K562 (cell line): ENCODE measurements around the gene UTRN. TPM values are rescaled to one million over a fixed set of nuclear protein-coding genes. Genes with fewer than 3 reads are reported as not detected.
A peak's percentile ranks its signal among the peaks of the same experiment; 100 is the strongest.

Experiments used
- ATAC-seq: fragments of 200-7000 bp; cut with Tn5 transposase; 3 replicates; pipeline ENCODE4 v1.9.1; 2020; ENCODE audit warnings: moderate library complexity
- BruUV-seq: library from RNA; stranded (reverse); fragments of 400-500 nt; replicated peaks from 2 replicates; lab custom pipeline; 2021; lab: Mats Ljungman, UMichigan
- CTCF ChIA-PET: fragments of 300-600 bp; formaldehyde crosslinking; extraction: SDS; loops from one replicate; lab custom pipeline; 2021; ENCODE audit warnings: low intra/inter-chr PET ratio; lab: Yijun Ruan, JAX
- POLR2A ChIA-PET: fragments of 300-600, 350-650 bp; sonication (Branson Sonifier 250); formaldehyde crosslinking; extraction: SDS; loops from one replicate; lab custom pipeline; 2021; ENCODE audit warnings: antibody characterized with exemption, inconsistent platforms; lab: Yijun Ruan, JAX
- DNase-seq, 4 experiments: peaks; one replicate each; pipeline versions ENCODE4 v3.0.0 to v3.0.0-alpha.2; 2011 to 2018; ENCODE audit warnings: low spot score in 3 of 4, mixed read lengths in 3 of 4; ENCODE audit errors: extremely low read depth in 1 of 4
- FAIRE-seq: peaks from 2 replicates; lab custom pipeline; 2011; peaks lifted over from hg19 to GRCh38; lab: Jason Lieb, UNC
- H2AFZ ChIP-seq: 2 replicates; pipeline ENCODE4 v1.6.0; 2011; ENCODE audit warnings: low read depth, low read length, control low read depth, inconsistent platforms
- H3K27ac ChIP-seq: fragments of 200-600 bp; 3 replicates; pipeline ENCODE4 v1.8.0; 2011; ENCODE audit warnings: low read depth, mild to moderate bottlenecking, control low read depth, inconsistent platforms, low read length, moderate library complexity, mixed read lengths; ENCODE audit errors: extremely low read depth
- H3K27me3 ChIP-seq, 2 experiments: fragments of 300-600 bp in 1 of 2; 2 replicates in 1 of 2; 3 replicates in 1 of 2; pipeline versions ENCODE4 v1.6.0 to v1.8.0; 2011; ENCODE audit warnings: inconsistent platforms in 2 of 2, low read length in 2 of 2, mild to moderate bottlenecking in 1 of 2, mixed read lengths in 1 of 2, moderate library complexity in 1 of 2; ENCODE audit not compliant: control insufficient read depth in 2 of 2, insufficient read depth in 2 of 2
- H3K36me3 ChIP-seq: fragments of 300-600 bp; 3 replicates; pipeline ENCODE4 v1.8.0; 2011; ENCODE audit warnings: mild to moderate bottlenecking, low read length, inconsistent platforms; ENCODE audit not compliant: control insufficient read depth, insufficient read depth
- H3K4me1 ChIP-seq, 2 experiments: fragments of 200-600 bp in 1 of 2; replicated peaks in 1 of 2; 2 replicates in 1 of 2; 3 replicates in 1 of 2; pipeline versions ENCODE4 v1.5.1 to v1.8.0; 2011; ENCODE audit warnings: inconsistent platforms in 2 of 2, low read length in 2 of 2, mild to moderate bottlenecking in 1 of 2, mixed read lengths in 1 of 2, moderate library complexity in 1 of 2; ENCODE audit not compliant: control insufficient read depth in 2 of 2, insufficient read depth in 2 of 2
- H3K4me2 ChIP-seq: 2 replicates; pipeline ENCODE4 v1.6.1; 2011; ENCODE audit warnings: low read length, control low read depth, inconsistent platforms, mixed read lengths; ENCODE audit not compliant: insufficient read depth
- H3K4me3 ChIP-seq: fragments of 200-600 bp; sonication (generic), shearing (Covaris generic); 2 replicates; pipeline ENCODE4 v1.5.1; 2016; ENCODE audit warnings: control low read depth, inconsistent platforms
- H3K79me2 ChIP-seq: fragments of 200-600 bp; 3 replicates; pipeline ENCODE4 v1.8.0; 2011; ENCODE audit warnings: low read length, inconsistent platforms; ENCODE audit not compliant: control insufficient read depth, insufficient read depth
- H3K9ac ChIP-seq, 2 experiments: 2 replicates each; pipeline versions ENCODE4 v1.6.0 to v1.6.1; 2011; ENCODE audit warnings: low read depth in 2 of 2, low read length in 2 of 2, control low read depth in 1 of 2, inconsistent platforms in 1 of 2, mild to moderate bottlenecking in 1 of 2, mixed read lengths in 1 of 2; ENCODE audit not compliant: insufficient read depth in 1 of 2
- H3K9me1 ChIP-seq: one replicate; pipeline ENCODE4 v1.6.0; 2011; ENCODE audit warnings: inconsistent platforms, mild to moderate bottlenecking, low read length, moderate library complexity; ENCODE audit not compliant: control insufficient read depth, insufficient read depth
- H3K9me3 ChIP-seq: replicated peaks from 2 replicates; pipeline ENCODE4 v1.5.1; 2011; ENCODE audit warnings: low read depth, low read length, inconsistent platforms; ENCODE audit not compliant: control insufficient read depth, insufficient read depth
- H4K20me1 ChIP-seq: replicated peaks from 2 replicates; pipeline ENCODE4 v1.6.1; 2011; ENCODE audit warnings: low read length, inconsistent platforms, mixed read lengths; ENCODE audit not compliant: control insufficient read depth, insufficient read depth
- ASH1L ChIP-seq: fragments of 450-650 bp; IDR thresholded peaks from 2 replicates; pipeline ENCODE4 v1.6.1; 2018; ENCODE audit warnings: borderline replicate concordance, mild to moderate bottlenecking, low read depth; ENCODE audit not compliant: partially characterized antibody
- CBFB ChIP-seq: sonication (generic); formaldehyde crosslinking; IDR thresholded peaks from 2 replicates; pipeline ENCODE4 v1.4.0; 2020; ENCODE audit warnings: mild to moderate bottlenecking, missing genetic modification reagents
- HOXB6 ChIP-seq: fragments of 250-450 bp; sonication (Bioruptor Pico); IDR thresholded peaks from 2 replicates; pipeline ENCODE4 v1.5.1; 2022; ENCODE audit warnings: mild to moderate bottlenecking, borderline replicate concordance
- NFRKB ChIP-seq: fragments of 450-650 bp; IDR thresholded peaks from 2 replicates; pipeline ENCODE4 v1.6.1; 2016; ENCODE audit warnings: low read depth
- PRMT5 ChIP-seq: sonication (generic); formaldehyde crosslinking; IDR thresholded peaks from 2 replicates; pipeline ENCODE4 v1.5.0; 2020; ENCODE audit warnings: missing genetic modification reagents
- PTTG1 ChIP-seq: fragments of 450-650 bp; IDR thresholded peaks from 2 replicates; pipeline ENCODE4 v1.6.1; 2016; ENCODE audit warnings: low read depth, mild to moderate bottlenecking, missing genetic modification characterization, missing compliant biosample characterization
- RBM17 ChIP-seq: fragments of 200-400 bp; formaldehyde crosslinking; IDR thresholded peaks from 2 replicates; pipeline ENCODE4 v1.6.1; 2017; ENCODE audit warnings: low read depth, mild to moderate bottlenecking, low read length, borderline replicate concordance
- RERE ChIP-seq: sonication (generic); formaldehyde crosslinking; IDR thresholded peaks from 2 replicates; pipeline ENCODE4 v1.8.0; 2023; ENCODE audit warnings: missing genetic modification reagents, mild to moderate bottlenecking, borderline replicate concordance
- SIN3B ChIP-seq: fragments of 450-650 bp; IDR thresholded peaks from 2 replicates; pipeline ENCODE4 v1.6.1; 2017; ENCODE audit warnings: low read depth, mild to moderate bottlenecking, moderate library complexity
- ZEB2 ChIP-seq: fragments of 450-650 bp; IDR thresholded peaks from 2 replicates; pipeline ENCODE4 v1.6.1; 2016
- WGBS: fragments of 100-300 bp; shearing (Covaris generic); methylation state at CpG from one replicate; pipeline ENCODE4 v1.1.6; 2016; ENCODE audit warnings: low coverage, mixed read lengths; ENCODE audit not compliant: insufficient coverage; ENCODE audit errors: missing lambda C conversion rate; 5-methylcytosine and 5-hydroxymethylcytosine counted together
- in situ Hi-C: fragments of 300-500 bp; cut with MboI; formaldehyde crosslinking; loops from 4 replicates; pipeline ENCODE4 v1.15.0; 2018; ENCODE audit warnings: inconsistent platforms, mixed read lengths
- intact Hi-C: fragments of 100-400 bp; cut with micrococcal nuclease; formaldehyde crosslinking; loops from 2 replicates; pipeline ENCODE4 v1.14.2; 2022
- polyA plus RNA-seq, 8 experiments: library from polyadenylated mRNA; depleted of rRNA in 4 of 8; stranded (reverse) in 5 of 8; unstranded in 3 of 8; fragments of >200 nt; fragmentation: Nextera tagmentation in 2 of 8; fragmentation: Illumina TruSeq in 1 of 8; extraction: Ambion mirVana in 2 of 8; extraction: Trizol in 1 of 8; gene quantifications; 2 replicates each; pipeline versions ENCODE4 v1.2.1 to v1.2.3, GENCODE V29; 2011 to 2014; ENCODE audit warnings: inconsistent platforms in 1 of 8, missing spikeins in 1 of 8
- total RNA-seq, 7 experiments: library from RNA; depleted of rRNA in 6 of 7; stranded (reverse); fragments of >200 nt in 6 of 7; fragmentation: Illumina TruSeq in 2 of 7; extraction: Trizol in 2 of 7; gene quantifications; 2 replicates each; pipeline versions ENCODE4 v1.2.1 to v1.2.3, GENCODE V29; 2011 to 2021; ENCODE audit warnings: low replicate concordance in 1 of 7
- TF ChIP-seq, protein P1 (sequence below), 2 experiments: fragments of 450-650 bp in 1 of 2; sonication (generic) in 1 of 2; formaldehyde crosslinking in 1 of 2; IDR thresholded peaks in 1 of 2; conservative IDR thresholded peaks in 1 of 2; 2 replicates each; pipeline versions ENCODE4 v1.6.1 to v1.8.1; 2016 to 2023; ENCODE audit warnings: mild to moderate bottlenecking in 2 of 2, moderate library complexity in 2 of 2, inconsistent platforms in 1 of 2, missing genetic modification reagents in 1 of 2
- TF ChIP-seq, protein P2 (sequence below): fragments of 200-800 bp; sonication (Bioruptor generic); IDR thresholded peaks from 2 replicates; pipeline ENCODE4 v1.6.1; 2017; ENCODE audit warnings: missing genetic modification characterization, missing compliant biosample characterization

The UTRN gene
- total and polyA plus RNA-seq, 9 of the 15 experiments (the other 6 are each of a cell fraction or from before 2014, with no cell fraction given), result 0.94 to 22.4 (median 10.0) TPM

DNA sequence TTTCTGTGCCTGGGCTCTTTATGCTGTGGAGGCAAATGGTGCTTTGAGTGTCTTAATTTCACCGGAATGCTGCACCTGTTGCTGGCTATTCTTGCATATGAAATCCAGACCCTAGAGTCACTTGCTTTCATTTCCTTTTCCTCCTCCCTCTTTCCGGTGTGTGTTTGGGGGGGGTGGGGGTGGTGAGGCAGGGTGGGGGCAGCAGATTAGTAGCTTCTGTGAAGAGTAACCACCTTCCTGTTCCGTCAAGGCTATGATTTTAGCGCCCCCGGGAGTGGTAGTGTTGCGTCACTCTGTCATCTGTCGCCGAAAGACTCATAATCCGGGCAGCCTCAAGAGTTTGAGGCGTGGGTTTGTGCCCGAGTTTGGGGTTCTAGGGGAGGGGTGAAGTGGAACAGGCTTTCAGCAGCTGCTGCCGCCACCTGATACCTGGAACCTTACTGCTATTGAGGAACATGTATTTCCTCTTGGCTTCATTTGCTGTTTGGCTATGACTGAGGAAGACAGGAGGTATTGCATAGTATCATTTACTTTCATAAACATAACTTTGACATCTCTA is 49.1 kb downstream of the UTRN start:
- 1% methylated on average over 12 of the region's 12 CpGs for WGBS
- intact Hi-C loops, result no loop called here
- in situ Hi-C loops, result no loop called here
- ATAC-seq (peak; percentile 34; the same call in 2 of the 3 replicates), DNase-seq (peak in 1 of 4 experiments; percentile 48), FAIRE-seq (peak; percentile 26)
- H3K9ac ChIP-seq, result no peak overlapping the region
- H3K9me3 ChIP-seq, result no peaks in the 10 kb centered on the region
- no peaks in the 10 kb centered on the region for H3K79me2 ChIP-seq
- no peaks in the 10 kb centered on the region for H4K20me1 ChIP-seq
- H3K4me2 ChIP-seq, result peak overlapping the region; percentile 35; the same call in 1 of the 2 replicates
- H3K36me3 ChIP-seq, result no peaks in the 10 kb centered on the region
- no peak overlapping the region for H3K27ac ChIP-seq
- H2AFZ ChIP-seq, result no peak overlapping the region
- H3K4me3 ChIP-seq, result no peak overlapping the region
- no peaks in the 10 kb centered on the region for H3K9me1 ChIP-seq
- BruUV-seq, result no TSS peak
- ChIA-PET POLR2A (no interaction called here), CTCF (no interaction called here)
- H3K27me3 ChIP-seq, result peaks cover 12 to 20% of the 10 kb centered on the region in 2 experiments; a peak in 4 of 5 replicates
- H3K4me1 ChIP-seq, result no peaks in the 10 kb centered on the region
- TF ChIP-seq CBFB (CRISPR knock-in tag), result no peak
- TF ChIP-seq SIN3B, result no peak
- TF ChIP-seq, protein P1, sequence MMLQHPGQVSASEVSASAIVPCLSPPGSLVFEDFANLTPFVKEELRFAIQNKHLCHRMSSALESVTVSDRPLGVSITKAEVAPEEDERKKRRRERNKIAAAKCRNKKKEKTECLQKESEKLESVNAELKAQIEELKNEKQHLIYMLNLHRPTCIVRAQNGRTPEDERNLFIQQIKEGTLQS (IDR thresholded peaks at IDR 0.05), result peak; percentile 72
- TF ChIP-seq, protein P1 (CRISPR knock-in tag; conservative IDR thresholded peaks at IDR 0.05), result no peak
- TF ChIP-seq NFRKB, result no peak
- no peak for TF ChIP-seq HOXB6 (CRISPR knock-in tag)
- no peak for TF ChIP-seq ZEB2
- TF ChIP-seq RERE (CRISPR knock-in tag), result no peak
- no peak for TF ChIP-seq RBM17
- TF ChIP-seq ASH1L, result no peak
- no peak for TF ChIP-seq PTTG1
- no peak for TF ChIP-seq PRMT5 (CRISPR knock-in tag)
- TF ChIP-seq, protein P2, sequence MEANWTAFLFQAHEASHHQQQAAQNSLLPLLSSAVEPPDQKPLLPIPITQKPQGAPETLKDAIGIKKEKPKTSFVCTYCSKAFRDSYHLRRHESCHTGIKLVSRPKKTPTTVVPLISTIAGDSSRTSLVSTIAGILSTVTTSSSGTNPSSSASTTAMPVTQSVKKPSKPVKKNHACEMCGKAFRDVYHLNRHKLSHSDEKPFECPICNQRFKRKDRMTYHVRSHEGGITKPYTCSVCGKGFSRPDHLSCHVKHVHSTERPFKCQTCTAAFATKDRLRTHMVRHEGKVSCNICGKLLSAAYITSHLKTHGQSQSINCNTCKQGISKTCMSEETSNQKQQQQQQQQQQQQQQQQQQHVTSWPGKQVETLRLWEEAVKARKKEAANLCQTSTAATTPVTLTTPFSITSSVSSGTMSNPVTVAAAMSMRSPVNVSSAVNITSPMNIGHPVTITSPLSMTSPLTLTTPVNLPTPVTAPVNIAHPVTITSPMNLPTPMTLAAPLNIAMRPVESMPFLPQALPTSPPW (CRISPR knock-in tag), result peak; percentile 57
